DND-41 (cell line): ENCODE results near the gene SLC39A3.

Source experiments
- ATAC-seq: fragments of 200-7000 bp; cut with Tn5 transposase; 3 replicates; pipeline ENCODE4 v1.9.1; 2021; ENCODE audit warnings: low read depth; ENCODE audit not compliant: insufficient read depth
- DNase-seq: peaks from one replicate; pipeline ENCODE4 v3.0.0-alpha.2; 2020
- H2AFZ ChIP-seq: 2 replicates; pipeline ENCODE4 v1.6.0; 2012; ENCODE audit warnings: low read depth, low read length
- H3K27ac ChIP-seq: 2 replicates; pipeline ENCODE4 v1.5.1; 2012; ENCODE audit warnings: low read length, inconsistent platforms
- H3K27me3 ChIP-seq: fragments of 200-600 bp; sonication (generic); 2 replicates; pipeline ENCODE4 v1.6.0; 2012; ENCODE audit warnings: low read length, mild to moderate bottlenecking, inconsistent platforms; ENCODE audit not compliant: insufficient read depth, poor library complexity
- H3K36me3 ChIP-seq: 2 replicates; pipeline ENCODE4 v1.5.1; 2012; ENCODE audit warnings: low read length, inconsistent platforms; ENCODE audit not compliant: insufficient read depth
- H3K4me1 ChIP-seq: 2 replicates; pipeline ENCODE4 v1.5.1; 2012; ENCODE audit warnings: mild to moderate bottlenecking, low read length; ENCODE audit not compliant: insufficient read depth
- H3K4me2 ChIP-seq: 2 replicates; pipeline ENCODE4 v1.6.0; 2012; ENCODE audit warnings: mild to moderate bottlenecking, moderate library complexity, low read length, inconsistent platforms; ENCODE audit not compliant: insufficient read depth
- H3K4me3 ChIP-seq, 2 experiments: fragments of 200-600 bp in 1 of 2; shearing (Covaris generic) in 1 of 2; 2 replicates each; pipeline ENCODE4 v1.5.1; 2012 to 2016; ENCODE audit warnings: inconsistent platforms in 2 of 2, low read length in 2 of 2, mild to moderate bottlenecking in 2 of 2, low read depth in 1 of 2, moderate library complexity in 1 of 2
- H3K79me2 ChIP-seq: 2 replicates; pipeline ENCODE4 v1.6.0; 2012; ENCODE audit warnings: low read length, inconsistent platforms; ENCODE audit not compliant: insufficient read depth
- H3K9ac ChIP-seq: 2 replicates; pipeline ENCODE4 v1.6.0; 2012; ENCODE audit warnings: low read depth, mild to moderate bottlenecking, inconsistent platforms, low read length, moderate library complexity
- H3K9me3 ChIP-seq: 2 replicates; pipeline ENCODE4 v1.5.1; 2012; ENCODE audit warnings: low read length, moderate library complexity, mild to moderate bottlenecking, inconsistent platforms; ENCODE audit not compliant: insufficient read depth, severe bottlenecking
- H4K20me1 ChIP-seq: 2 replicates; pipeline ENCODE4 v1.6.0; 2012; ENCODE audit warnings: low read length; ENCODE audit not compliant: insufficient read depth
- EZH2 ChIP-seq: IDR thresholded peaks from 3 replicates; pipeline ENCODE4 v1.6.1; 2012; ENCODE audit warnings: borderline replicate concordance, low read depth, mild to moderate bottlenecking, moderate library complexity, low read length, inconsistent platforms; ENCODE audit not compliant: severe bottlenecking
- TF ChIP-seq, protein P1 (sequence below): IDR thresholded peaks from 2 replicates; pipeline ENCODE4 v1.5.1; 2012; ENCODE audit warnings: borderline replicate concordance, low read length, moderate library complexity, mild to moderate bottlenecking; ENCODE audit not compliant: poor library complexity, severe bottlenecking; ENCODE audit errors: extremely low read depth

Gene SLC39A3

DNA sequence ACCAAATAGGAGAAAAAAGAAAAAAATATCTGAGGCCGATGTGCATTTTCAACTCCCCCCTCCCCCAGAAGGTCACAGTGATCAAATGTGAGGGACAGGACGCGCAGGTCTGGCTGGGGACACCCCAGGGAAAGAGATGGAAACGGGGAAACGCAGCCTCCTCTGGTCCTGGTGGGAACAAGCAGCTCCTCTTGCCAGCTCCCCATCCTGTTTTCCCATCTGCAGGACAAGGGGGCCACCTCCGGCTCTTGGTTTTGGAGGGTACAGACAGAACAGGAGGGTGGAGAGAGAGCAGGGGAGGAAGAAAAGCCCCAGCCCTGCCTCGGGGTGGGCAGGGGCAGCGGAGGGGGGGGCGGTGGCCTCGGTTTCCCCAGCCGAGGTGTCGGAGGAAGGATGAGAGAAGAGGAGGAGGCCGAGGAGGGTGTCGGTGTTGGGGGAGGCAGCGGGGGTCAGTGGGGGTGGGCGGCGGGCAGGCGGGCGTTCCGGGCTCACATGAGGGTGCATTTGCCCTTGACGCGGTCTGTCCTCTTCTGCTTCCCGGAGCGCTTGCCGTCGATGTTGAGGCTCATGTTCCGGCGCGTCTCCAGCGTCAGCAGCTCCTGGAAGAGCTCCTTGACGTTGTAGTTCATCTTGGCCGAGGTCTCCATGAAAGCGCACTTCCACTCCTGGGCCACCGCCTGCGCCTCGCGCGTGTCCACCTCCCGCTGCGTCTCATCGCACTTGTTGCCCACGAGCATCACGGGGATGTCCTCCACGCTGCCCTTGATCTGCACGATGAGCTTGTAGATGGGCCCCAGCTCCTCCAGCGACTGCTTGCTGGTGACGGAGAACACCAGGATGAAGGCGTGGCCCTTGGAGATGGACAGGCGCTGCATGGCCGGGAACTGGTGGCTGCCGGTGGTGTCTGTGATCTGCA, 22.8 kb downstream of the SLC39A3 start:
- no peak overlapping the region for H3K4me2 ChIP-seq
- H3K27ac ChIP-seq = no peak overlapping the region
- H3K9me3 ChIP-seq = peaks cover 6% of the 10 kb centered on the region
- no peaks in the 10 kb centered on the region for H3K79me2 ChIP-seq
- H3K4me3 ChIP-seq = no peak overlapping the region
- no peaks in the 10 kb centered on the region for H4K20me1 ChIP-seq
- no peak overlapping the region for H2AFZ ChIP-seq
- DNase-seq (no peak), ATAC-seq (no peak)
- TF ChIP-seq, protein P1, sequence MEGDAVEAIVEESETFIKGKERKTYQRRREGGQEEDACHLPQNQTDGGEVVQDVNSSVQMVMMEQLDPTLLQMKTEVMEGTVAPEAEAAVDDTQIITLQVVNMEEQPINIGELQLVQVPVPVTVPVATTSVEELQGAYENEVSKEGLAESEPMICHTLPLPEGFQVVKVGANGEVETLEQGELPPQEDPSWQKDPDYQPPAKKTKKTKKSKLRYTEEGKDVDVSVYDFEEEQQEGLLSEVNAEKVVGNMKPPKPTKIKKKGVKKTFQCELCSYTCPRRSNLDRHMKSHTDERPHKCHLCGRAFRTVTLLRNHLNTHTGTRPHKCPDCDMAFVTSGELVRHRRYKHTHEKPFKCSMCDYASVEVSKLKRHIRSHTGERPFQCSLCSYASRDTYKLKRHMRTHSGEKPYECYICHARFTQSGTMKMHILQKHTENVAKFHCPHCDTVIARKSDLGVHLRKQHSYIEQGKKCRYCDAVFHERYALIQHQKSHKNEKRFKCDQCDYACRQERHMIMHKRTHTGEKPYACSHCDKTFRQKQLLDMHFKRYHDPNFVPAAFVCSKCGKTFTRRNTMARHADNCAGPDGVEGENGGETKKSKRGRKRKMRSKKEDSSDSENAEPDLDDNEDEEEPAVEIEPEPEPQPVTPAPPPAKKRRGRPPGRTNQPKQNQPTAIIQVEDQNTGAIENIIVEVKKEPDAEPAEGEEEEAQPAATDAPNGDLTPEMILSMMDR = no peak
- TF ChIP-seq EZH2 = no peak
- H3K9ac ChIP-seq = no peak overlapping the region
- no peaks in the 10 kb centered on the region for H3K4me1 ChIP-seq
- no peaks in the 10 kb centered on the region for H3K36me3 ChIP-seq
- H3K27me3 ChIP-seq = no peaks in the 10 kb centered on the region

DNA sequence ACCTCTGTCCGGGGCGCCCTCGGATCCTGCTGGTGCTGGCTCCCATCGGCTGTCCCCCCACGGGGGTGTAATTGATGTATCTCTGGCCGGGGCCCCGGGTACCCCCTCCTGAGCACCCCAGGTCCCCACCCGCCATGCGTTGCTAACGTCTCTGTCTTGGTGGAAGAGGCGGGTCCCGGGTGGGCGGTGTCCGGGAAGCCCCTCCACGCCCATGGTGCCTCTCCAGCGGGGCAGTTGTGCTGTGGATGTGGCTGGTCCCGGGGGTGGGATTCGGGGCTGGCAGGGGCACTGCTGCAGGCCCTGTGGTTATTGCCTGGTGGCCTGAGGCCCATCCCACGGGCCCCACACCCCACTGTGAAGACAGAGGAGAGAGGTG, 23.6 kb downstream of the SLC39A3 start:
- Histone ChIP-seq H3K4me3 (no peak overlapping the region), H3K9ac (no peak overlapping the region), H3K79me2 (no peaks in the 10 kb centered on the region), H3K27ac (no peak overlapping the region), H3K4me2 (no peak overlapping the region), H3K4me1 (no peaks in the 10 kb centered on the region), H4K20me1 (no peaks in the 10 kb centered on the region), H2AFZ (no peak overlapping the region), H3K27me3 (no peaks in the 10 kb centered on the region), H3K36me3 (no peaks in the 10 kb centered on the region), H3K9me3 (peaks cover 6% of the 10 kb centered on the region)
- no peak for ATAC-seq
- TF ChIP-seq EZH2 = no peak
- TF ChIP-seq, protein P1 = no peak
- no peak for DNase-seq

DNA sequence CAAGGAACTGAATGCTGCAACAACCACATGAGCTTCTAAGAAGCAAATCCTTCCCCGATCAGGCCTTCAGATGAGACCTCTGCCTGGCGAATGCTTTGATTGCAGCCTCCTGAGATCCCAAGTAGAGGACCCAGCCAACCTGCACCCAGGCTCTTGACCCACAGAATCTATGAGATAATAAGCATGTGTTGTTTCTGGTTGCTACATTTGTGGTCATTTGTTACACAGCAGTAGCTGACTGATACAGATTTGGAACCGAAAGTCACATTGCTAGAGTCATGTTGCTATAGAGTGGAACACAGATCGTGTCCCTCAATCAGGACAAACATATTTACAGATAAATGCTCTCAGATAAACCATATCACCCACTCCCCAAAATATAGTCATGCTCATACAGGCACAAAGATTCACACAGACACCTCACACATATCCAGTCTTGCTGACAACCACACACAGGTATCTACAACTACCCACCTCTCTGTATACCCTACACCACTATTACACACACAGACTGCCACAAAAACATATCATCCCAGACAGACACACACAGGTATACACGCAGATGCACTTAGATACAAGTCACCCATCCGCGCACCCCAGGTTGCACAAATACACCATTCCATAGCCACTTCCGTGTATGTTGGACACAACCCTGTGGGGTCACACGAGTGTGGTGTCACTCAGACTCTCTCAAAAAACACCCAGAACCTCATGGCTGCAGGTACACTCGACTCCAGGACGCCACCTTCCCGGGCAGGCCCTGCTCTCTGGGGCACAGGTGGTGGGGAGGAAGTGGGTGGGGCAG, 24.1 kb downstream of the SLC39A3 start:
- peaks cover 6% of the 10 kb centered on the region for H3K9me3 ChIP-seq
- no peak overlapping the region for H2AFZ ChIP-seq
- no peak overlapping the region for H3K4me2 ChIP-seq
- no peak overlapping the region for H3K27ac ChIP-seq
- no peak overlapping the region for H3K4me3 ChIP-seq
- H3K36me3 ChIP-seq = no peaks in the 10 kb centered on the region
- H3K79me2 ChIP-seq = no peaks in the 10 kb centered on the region
- no peaks in the 10 kb centered on the region for H4K20me1 ChIP-seq
- DNase-seq (no peak), ATAC-seq (no peak)
- no peaks in the 10 kb centered on the region for H3K4me1 ChIP-seq
- H3K9ac ChIP-seq = no peak overlapping the region
- H3K27me3 ChIP-seq = no peaks in the 10 kb centered on the region
- TF ChIP-seq, protein P1 = no peak
- no peak for TF ChIP-seq EZH2
